Neural cell (in vitro differentiated cells): Measurements from ENCODE around the gene ARL4C.

Experiments used
- EP300 ChIP-seq: fragments of 450-650 bp; conservative IDR thresholded peaks from 2 replicates; pipeline ENCODE4 v1.6.1; 2014; ENCODE audit warnings: antibody characterized with exemption, mild to moderate bottlenecking, moderate library complexity; ENCODE audit not compliant: poor library complexity, severe bottlenecking
- POLR2AphosphoS5 ChIP-seq: IDR thresholded peaks from 2 replicates; pipeline ENCODE4 v1.6.1; 2012
- TF ChIP-seq, protein P1 (sequence below): fragments of 450-650 bp; IDR thresholded peaks from 2 replicates; pipeline ENCODE4 v1.5.1; 2014; ENCODE audit warnings: antibody characterized with exemption, mild to moderate bottlenecking, moderate library complexity; ENCODE audit not compliant: poor library complexity, severe bottlenecking

DNA sequence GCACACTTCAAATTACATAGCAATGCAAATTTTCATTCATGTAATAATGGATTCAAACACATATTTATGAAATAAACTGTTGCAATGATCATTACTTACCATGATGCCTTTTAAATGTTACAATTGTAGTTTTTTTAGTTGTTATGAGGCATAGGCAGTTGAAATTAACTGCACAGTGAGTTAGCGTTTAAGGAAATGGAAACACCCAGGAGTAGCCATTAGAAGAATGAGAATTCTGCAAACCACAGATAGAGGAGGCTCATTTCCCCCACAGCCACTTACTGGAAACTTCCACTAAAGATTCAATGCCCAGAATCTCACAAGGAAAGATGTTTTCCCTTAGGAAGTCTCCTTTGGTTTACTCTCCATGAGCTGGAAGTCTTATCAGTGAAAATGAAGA, 8.4 kb downstream of the ARL4C start:
- TF ChIP-seq, protein P1, sequence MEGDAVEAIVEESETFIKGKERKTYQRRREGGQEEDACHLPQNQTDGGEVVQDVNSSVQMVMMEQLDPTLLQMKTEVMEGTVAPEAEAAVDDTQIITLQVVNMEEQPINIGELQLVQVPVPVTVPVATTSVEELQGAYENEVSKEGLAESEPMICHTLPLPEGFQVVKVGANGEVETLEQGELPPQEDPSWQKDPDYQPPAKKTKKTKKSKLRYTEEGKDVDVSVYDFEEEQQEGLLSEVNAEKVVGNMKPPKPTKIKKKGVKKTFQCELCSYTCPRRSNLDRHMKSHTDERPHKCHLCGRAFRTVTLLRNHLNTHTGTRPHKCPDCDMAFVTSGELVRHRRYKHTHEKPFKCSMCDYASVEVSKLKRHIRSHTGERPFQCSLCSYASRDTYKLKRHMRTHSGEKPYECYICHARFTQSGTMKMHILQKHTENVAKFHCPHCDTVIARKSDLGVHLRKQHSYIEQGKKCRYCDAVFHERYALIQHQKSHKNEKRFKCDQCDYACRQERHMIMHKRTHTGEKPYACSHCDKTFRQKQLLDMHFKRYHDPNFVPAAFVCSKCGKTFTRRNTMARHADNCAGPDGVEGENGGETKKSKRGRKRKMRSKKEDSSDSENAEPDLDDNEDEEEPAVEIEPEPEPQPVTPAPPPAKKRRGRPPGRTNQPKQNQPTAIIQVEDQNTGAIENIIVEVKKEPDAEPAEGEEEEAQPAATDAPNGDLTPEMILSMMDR = no peak
- TF ChIP-seq POLR2AphosphoS5 (no peak), EP300 (no peak)
